ENCODE results near the gene ZRANB3.
"Not testable (repeated sequence)": the region's sequence is repeated elsewhere in the genome, so short reads cannot be mapped to it uniquely, and the experiment has no call there.

Gene ZRANB3

DNA sequence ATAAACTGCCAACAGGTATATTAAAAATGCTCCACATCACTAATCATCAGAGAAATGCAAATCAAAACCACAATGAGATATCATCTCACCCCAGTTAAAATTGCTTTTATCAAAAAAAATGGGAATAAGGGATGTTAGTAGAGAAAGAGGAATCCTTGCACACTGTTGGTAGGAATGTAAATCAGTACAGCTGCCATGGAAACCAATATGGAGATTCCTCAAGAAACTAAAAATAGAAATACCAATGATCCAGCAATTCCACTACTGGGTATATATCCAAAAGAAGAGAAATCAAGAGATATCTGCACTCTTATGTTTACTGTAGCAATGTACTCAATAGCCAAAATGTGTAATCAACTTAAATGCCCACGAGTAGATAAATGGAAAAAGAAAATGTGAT lies 40.6 kb downstream of the ZRANB3 start:
- DNase-seq (ENCODE audit: low read depth in 1 of 2, low spot score in 1 of 2) = no peak

DNA sequence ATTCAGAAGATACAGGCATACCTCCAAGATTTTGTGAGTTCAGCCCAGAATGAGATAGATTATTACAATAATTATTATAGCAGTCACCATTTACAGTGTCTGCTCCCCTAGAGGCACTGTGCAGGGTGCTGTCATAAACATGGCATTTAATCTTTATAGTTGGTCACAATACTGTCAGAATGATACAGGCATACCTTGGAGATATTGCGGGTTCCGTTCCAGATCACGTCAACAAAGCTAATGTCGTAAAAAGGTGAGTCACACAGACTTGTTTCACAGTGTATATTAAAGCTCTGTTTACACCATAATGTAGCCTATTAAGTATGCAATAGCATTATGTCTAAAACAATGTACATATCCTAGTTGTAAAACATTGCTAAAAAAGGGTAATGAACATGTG lies 45.6 kb downstream of the ZRANB3 start:
- DNase-seq (ENCODE audit: low read depth in 1 of 2, low spot score in 1 of 2) = no peak

GRCh38 chr2:135475128-135475527 lies 55.9 kb downstream of the ZRANB3 start:
- DNase-seq (ENCODE audit: low read depth in 1 of 2, low spot score in 1 of 2) = no peak

GRCh38 chr2:135473567-135473966 lies 57.5 kb downstream of the ZRANB3 start:
- DNase-seq (ENCODE audit: low read depth in 1 of 2, low spot score in 1 of 2) = no peak

- no peak for DNase-seq (ENCODE audit: low read depth in 1 of 2, low spot score in 1 of 2)
Measured at GRCh38 chr2:135471106-135471505, 59.9 kb downstream of the ZRANB3 start.

- DNase-seq (ENCODE audit: low read depth in 1 of 2, low spot score in 1 of 2) = no peak
Measured at GRCh38 chr2:135457279-135457678, 73.7 kb downstream of the ZRANB3 start.

DNA sequence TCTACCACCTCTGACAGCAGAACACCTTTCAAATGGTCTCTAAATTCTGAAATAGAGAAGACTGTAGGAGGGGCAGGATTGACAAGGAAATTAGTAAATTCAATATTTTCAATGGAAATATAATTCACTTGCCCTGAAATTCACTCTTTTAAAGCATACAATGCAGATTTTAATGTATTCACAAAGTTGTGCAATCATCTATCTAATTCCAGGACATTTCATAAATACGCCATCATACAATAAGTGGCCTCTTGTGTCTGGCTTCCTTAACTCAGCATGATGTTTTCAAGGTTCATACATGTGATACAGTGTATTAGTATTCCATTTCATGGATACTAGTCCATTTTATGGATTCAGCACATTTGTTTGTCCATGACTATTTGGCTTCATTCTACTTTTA lies 74.2 kb downstream of the ZRANB3 start:
- no peak for DNase-seq (ENCODE audit: low read depth in 1 of 2, low spot score in 1 of 2)

DNA sequence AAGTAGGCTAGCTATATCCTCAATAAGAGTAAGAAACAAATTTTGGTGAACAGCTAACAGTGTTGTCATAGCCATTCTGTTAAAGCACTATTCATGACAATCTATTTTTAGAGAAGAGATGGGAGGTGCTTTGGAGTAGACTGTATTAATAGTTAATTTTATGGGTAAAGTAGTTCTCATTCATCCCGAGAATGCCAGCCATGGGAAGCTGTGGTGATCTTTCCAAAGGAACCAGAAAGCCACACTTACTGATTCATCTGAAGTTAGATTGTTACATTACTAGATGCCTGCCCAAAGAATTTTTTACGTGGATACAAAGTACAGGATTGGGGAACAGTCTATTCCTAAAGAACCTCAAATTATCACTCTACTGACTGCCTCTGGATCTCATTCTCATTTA lies 74.6 kb downstream of the ZRANB3 start:
- no peak for DNase-seq (ENCODE audit: low read depth in 1 of 2, low spot score in 1 of 2)

DNA sequence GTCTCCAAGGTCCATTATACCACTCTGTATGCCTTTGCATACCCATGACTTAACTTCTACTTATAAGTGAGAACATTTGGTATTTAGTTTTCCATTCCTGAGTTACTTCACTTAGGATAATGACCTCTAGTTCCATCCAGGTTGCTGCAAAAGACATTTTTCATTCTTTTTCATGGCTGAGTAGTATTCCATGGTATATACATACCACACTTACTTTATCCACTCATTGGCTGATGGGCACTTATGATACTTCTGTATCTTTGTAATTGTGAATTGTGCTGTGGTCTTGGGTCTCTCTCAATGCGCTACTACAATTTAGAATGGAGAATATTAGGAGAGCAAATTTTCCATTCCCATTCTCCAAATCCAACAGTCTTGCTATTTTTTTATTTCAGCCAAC lies 76.4 kb downstream of the ZRANB3 start:
- no peak for DNase-seq (ENCODE audit: low read depth in 1 of 2, low spot score in 1 of 2)

DNA sequence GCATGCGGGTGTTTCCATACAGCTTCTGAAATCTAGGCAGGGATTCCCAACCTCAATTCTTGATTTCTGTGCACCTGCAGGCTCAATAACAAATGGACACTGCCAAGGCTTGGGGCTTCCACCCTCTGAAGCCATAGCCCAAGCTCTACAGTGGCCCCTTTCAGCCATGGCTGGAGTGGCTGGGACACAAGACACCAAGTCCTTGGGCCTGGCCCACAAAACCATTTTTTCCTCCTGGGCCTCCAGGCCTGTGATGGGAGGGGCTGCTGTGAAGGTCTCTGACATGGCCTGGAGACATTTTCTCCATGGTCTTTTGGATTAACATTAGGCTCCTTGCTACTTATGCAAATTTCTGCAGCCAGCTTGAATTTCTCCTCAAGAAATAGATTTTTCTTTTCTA lies 78.0 kb downstream of the ZRANB3 start:
- not testable (repeated sequence) for DNase-seq (ENCODE audit: low read depth in 1 of 2, low spot score in 1 of 2)

DNA sequence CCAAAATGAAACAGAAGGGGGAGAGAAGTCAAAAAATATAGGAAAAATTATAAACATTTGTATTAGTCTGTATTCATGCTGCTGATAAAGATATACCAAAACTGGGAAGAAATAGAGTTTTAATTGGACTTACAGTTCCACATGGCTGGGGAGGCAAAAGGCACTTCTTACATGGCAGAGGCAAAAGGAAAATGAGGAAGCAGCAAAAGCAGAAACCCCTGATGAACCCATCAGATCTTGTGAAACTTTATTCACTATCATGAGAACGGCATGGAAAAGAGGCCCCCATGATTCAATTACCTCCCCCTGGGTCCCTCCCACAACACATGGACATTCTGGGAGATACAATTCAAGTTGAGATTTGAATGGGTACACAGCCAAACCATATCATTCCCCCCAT lies 79.1 kb downstream of the ZRANB3 start:
- no peak for DNase-seq (ENCODE audit: low read depth in 1 of 2, low spot score in 1 of 2)

DNA sequence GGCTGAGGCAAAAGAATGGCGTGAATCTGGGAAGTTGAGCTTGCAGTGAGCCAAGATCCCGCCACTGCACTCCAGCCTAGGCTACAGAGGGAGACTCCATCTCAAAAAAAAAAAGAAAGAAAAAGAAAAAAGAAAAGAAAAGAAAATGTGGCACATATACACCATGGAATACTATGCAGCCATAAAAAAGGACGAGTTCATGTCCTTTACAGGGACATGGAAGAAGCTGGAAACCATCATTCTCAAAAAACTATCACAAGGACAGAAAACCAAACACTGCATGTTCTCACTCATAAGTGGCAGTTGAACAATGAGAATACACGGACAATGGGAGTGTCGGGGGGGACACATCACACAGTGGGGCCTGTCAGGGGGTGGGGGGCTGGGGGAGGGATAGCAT lies 88.0 kb downstream of the ZRANB3 start:
- DNase-seq (ENCODE audit: low read depth in 1 of 2, low spot score in 1 of 2) = not testable (repeated sequence)

GRCh38 chr2:135435155-135435554 lies 95.9 kb downstream of the ZRANB3 start:
- DNase-seq (ENCODE audit: low read depth in 1 of 2, low spot score in 1 of 2) = not testable (repeated sequence)

DNA sequence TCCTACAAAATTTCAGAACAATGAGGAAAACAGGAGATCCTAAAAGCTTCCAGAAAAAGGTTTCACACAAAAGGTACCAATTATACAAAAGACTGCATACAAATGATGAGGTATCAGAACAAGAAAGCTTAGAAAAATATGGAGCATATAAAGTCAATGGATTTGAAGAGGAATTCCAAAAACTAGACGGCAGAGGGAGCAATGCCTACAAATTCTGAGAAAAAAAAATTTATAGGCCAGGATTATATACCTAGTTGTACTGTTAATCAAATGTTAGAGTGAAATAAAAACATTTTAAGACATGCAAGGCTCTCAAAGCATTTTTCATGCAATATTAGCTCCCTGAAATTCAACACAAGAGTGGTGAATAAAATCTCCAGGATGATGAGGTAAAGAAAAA lies 106.2 kb downstream of the ZRANB3 start:
- DNase-seq (ENCODE audit: low read depth in 1 of 2, low spot score in 1 of 2) = no peak

DNA sequence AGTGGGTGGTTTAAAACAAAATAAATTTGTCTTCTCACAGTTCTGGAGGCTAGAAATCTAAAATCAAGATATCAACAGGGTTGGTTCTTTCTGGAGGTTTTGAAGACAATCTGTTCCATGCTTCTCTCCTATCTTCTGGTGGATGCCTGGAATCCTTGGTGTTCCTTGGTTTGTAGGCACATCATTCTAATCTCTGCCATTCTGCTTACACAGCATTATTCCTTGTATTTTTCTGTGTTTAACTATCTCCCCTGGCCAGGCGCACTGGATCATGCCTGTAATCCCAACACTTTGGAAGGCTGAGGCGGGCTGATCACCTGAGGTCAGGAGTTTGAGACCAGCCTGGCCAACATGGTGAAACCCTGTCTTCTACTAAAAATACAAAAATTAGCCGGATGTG lies 108.1 kb downstream of the ZRANB3 start:
- no peak for DNase-seq (ENCODE audit: low read depth in 1 of 2, low spot score in 1 of 2)

DNA sequence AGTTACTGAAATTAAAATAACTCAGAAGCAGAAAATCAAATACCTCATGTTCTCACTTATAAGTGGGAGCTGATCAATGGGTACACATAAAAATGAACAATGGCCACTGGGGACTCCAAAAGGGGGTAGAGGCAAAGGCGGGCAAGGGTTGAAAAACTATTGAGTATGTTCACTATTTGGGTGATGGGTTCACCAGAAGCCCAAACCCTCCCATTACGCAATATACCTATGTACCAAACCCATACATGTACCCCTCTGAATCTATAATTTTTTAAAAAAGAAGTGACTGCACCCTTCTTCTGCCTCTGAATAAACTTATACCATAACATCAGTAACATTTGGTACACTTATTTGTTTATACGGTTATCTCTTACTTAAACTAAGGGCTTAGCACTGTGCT lies 119.4 kb downstream of the ZRANB3 start:
- DNase-seq (ENCODE audit: low read depth in 1 of 2, low spot score in 1 of 2) = no peak

DNA sequence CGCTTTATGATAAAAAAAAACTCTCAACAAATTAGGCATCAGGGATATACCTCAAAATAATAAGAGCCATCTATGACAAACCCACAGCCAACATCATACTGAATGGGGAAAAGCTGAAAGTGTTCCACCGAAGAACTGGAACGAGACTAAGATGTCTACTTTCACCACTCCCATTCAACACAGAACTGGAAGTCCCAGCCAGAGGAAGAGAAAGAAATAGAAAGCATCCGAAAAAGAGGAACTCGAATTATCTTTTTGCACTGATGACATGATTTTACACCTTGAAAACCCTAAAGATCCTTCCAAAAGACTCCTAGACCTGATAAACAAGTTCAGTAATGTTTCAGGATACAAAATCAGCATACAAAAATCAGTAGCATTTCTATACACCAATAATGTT lies 121.6 kb downstream of the ZRANB3 start:
- DNase-seq (ENCODE audit: low read depth in 1 of 2, low spot score in 1 of 2) = no peak

DNA sequence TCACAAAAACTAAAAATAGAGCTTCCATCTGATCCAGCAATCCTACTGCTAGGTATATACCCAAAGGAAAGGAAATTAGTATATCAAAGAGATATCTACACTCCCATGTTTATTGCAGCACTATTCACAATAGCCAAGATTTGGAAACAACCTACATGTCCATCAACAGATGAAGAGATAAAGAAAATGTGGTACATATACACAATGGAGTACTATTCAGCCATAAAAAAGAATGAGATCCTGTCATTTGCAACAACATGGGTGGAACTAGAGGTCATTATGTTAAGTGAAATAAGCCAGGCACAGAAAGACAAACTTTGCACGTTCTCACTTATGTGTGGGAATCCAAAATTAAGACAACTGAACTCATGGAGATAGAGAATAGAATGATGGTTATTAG lies 134.8 kb downstream of the ZRANB3 start:
- DNase-seq (ENCODE audit: low read depth in 1 of 2, low spot score in 1 of 2) = not testable (repeated sequence)

DNA sequence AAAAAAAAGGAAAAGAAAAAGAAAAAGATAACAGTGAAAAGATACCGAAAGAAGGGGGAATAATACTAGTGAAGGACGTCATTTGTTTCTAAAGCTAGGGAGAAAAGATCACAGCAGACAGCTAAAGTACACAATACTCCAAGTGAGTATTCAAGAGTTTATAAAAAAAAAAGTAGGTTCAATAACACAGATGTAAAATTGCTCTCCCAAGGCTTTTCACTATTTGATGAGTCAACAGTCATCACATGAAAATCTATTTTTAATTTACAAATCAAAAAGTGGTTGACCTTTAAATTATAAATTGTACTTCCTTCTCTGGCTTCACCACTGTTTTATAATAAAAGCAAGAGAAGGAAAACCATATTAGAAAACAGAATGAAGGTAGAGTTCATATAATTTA lies 144.0 kb downstream of the ZRANB3 start:
- DNase-seq (ENCODE audit: low read depth in 1 of 2, low spot score in 1 of 2) = no peak

GRCh38 chr2:135378591-135378990 lies 152.4 kb downstream of the ZRANB3 start:
- no peak for DNase-seq (ENCODE audit: low read depth in 1 of 2, low spot score in 1 of 2)

DNA sequence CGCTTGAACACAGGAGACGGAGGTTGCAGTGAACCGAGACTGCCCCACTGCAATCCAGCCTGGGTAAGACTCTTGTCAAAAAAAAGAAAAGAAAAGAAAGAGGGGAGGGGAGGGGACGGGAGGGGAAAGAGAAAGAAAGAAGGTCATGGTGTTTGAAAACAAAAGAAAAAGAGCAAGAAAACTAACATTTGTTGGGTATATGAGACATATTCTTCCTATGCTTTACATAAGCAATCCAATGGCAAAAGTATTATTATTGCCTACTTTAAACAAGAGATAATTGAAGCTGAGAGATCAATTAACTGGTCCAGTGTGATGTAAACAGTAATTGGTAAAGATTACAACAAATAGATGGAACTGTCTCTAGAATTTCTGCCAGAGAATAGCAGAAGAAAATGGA lies 157.3 kb downstream of the ZRANB3 start:
- DNase-seq (ENCODE audit: low read depth in 1 of 2, low spot score in 1 of 2) = no peak

DNA sequence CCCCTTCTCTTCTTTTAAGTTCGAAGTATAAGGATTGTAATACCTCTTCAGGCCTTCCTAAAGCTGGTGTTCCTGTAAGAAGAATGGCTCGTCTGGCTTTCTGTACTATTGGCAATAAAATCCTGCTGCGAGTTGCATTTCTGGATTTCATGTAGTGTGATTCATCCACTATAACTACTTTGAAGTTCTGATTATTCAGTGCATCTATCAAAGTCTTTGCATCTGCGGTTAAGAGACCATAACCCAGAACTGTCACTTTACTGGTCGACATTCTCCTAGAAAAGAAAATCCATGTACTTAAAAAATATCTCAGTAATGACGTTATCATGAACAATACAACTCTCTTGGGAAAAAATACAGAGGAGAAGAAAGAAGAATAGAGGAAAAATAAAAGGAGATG lies 181.1 kb downstream of the ZRANB3 start:
- no peak for DNase-seq (ENCODE audit: low read depth in 1 of 2, low spot score in 1 of 2)

DNA sequence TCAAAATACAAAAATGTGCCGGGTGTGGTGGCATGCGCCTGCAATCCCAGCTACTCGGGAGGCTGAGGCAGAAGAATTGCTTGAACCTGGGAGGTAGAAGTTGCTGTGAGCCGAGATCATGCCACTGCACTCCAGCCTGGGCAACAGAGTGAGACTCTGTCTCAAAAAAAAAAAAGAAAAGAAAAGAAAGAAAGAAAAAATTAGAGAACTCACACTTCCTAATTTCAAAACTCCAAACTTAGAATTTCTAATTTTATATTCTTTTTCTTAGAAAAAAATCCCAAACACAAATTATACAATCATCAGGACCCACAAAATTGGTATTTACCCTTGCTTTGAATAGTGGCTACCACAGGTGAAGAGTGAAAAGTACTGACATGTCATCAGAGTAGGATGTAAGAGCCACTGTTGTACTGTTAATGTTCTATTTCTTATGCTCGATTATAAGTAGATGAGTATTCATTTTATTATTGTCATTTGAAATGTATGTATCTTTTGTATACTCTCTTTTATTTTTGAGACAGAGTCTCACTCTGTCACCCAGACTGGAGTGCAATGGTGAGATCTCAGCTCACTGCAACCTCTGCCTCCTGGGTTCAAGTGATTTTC lies 182.8 kb downstream of the ZRANB3 start:
- not testable (repeated sequence) for DNase-seq (ENCODE audit: low read depth in 1 of 2, low spot score in 1 of 2)

- DNase-seq (ENCODE audit: low read depth in 1 of 2, low spot score in 1 of 2) = no peak
Measured at GRCh38 chr2:135337071-135337470, 193.9 kb downstream of the ZRANB3 start.

Data from activated CD4-positive, alpha-beta T cell treated with anti-CD3 and anti-CD28 coated beads, Interleukin-2, amount 50 U/mL, for 24 hours (primary cell).